Subcutaneous adipose tissue (tissue), 4 donors: ENCODE measurements around the gene HIPK2. TPM values are rescaled to one million over a fixed set of nuclear protein-coding genes. Genes with fewer than 3 reads are reported as not detected.

ENCODE experiments used
- CTCF ChIP-seq: fragments of 450-650 bp; IDR thresholded peaks from one replicate; pipeline ENCODE4 v1.5.1; 2016; ENCODE audit warnings: low read depth, mild to moderate bottlenecking, control low read depth, antibody characterized with exemption, moderate library complexity
- total RNA-seq, 4 donors: library from RNA; depleted of rRNA; stranded (reverse); fragments of >200 nt; gene quantifications; one replicate each; pipeline ENCODE4 v1.1.0, GENCODE V29; 2016

The HIPK2 gene
- total RNA-seq, 4 donors from 2014 or later, result 30.4 to 89.8 (median 60.9) TPM

GRCh38 chr7:139720186-139720585 lies 57.6 kb downstream of the HIPK2 start:
- no peak for TF ChIP-seq CTCF

- TF ChIP-seq CTCF, result no peak
These were observed 58.9 kb downstream of the HIPK2 start for GRCh38 chr7:139718859-139719258.

GRCh38 chr7:139718141-139718540 lies 59.7 kb downstream of the HIPK2 start:
- no peak for TF ChIP-seq CTCF

GRCh38 chr7:139716156-139716942 lies 61.4 kb downstream of the HIPK2 start:
- no peak for TF ChIP-seq CTCF

- TF ChIP-seq CTCF, result no peak
These were observed 62.5 kb downstream of the HIPK2 start for GRCh38 chr7:139715194-139715815.

GRCh38 chr7:139714163-139714901 lies 63.5 kb downstream of the HIPK2 start:
- no peak for TF ChIP-seq CTCF

- no peak for TF ChIP-seq CTCF
These were observed 64.2 kb downstream of the HIPK2 start for GRCh38 chr7:139713526-139714162.
